GM18951 (cell line): ENCODE results near the gene NELFA.

Experiments used
- POLR2A ChIP-seq: IDR thresholded peaks from 4 replicates; pipeline ENCODE4 v1.6.1; 2011; ENCODE audit warnings: mild to moderate bottlenecking; ENCODE audit not compliant: insufficient read length, insufficient read depth; ENCODE audit errors: extremely low read depth
- in situ Hi-C: fragments of 300-500 bp; cut with MboI; formaldehyde crosslinking; loops from one replicate; pipeline ENCODE4 v1.12.0; 2022; ENCODE audit warnings: low sequenced_read_pairs, mixed read lengths, inconsistent platforms; ENCODE audit not compliant: unreplicated experiment

The NELFA gene

DNA sequence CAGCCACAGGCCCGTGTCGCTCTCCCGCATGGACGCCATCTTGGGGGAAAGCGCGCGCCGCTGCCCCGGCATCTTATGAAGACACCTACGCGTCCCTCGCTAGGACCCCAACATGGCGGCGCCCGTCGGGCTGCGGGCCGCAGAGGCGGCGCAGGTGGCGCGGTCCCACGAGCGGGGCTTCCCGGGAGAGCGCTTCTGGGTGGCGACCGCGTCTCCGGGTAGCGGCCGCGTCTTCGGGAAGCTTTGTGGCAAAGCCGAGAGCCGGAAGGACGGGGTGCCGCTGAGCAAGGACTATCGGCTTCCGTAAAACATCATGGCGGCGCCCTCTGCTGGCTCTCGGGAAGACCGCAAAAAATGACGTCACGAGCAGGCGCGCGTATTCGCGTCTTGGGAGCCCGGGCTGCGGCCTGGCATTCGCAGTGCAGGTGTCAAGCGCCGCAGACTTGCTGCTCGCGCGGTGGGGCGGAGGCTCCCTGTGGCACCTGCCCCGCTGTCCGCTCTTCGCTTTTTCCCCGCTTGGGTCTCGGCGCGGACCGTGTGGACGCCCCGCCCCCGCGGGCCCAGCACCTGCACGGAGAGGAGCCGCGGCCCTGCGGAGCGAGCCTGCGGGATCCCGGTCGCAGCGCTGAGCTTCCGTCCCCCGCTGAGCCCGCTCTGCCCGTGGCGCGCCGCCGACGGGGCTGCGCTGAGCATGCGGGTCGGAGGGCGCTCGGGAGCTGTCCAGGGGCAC, at the start of gene NELFA:
NELFA (minus strand) TSS at position 54 of the 730 bp plus-strand sequence; CDS start at position 39, 15 bp downstream.
- TF ChIP-seq POLR2A, result peak; percentile 83
- in situ Hi-C loops, result no loop called here

DNA sequence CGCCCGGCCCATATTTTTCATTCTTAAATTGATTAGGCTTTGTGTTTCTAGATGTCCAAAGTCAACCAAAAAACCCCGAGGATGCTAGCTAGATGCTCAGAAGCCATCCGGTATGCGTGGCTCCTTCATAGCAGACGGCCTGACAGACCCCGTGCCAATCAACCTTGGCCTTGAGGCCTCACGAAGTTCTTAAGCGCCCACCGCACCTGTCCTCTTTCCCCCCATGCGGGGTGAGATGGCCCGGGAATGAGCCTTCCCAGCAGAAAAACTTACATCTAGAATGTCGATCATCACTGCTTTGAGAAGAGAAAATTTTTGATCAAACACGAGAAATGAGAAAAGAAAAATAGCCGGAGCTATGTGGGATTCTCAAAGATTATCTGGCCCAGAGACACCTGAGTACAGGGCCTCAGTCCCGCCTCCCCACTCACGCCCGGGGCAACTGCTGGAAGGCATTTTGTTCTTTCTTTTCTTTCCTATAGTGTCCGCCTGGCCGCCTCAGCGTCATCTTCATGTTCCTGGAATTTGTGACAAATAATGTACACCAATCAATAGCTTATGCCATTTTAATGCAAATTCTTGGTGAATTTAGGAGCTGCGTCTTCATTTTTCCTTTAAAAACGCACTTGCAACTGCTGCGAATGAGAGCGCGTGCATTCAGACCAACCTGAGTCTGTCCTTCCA, 48.8 kb upstream of the NELFA start:
- in situ Hi-C loops, result no loop called here
- no peak for TF ChIP-seq POLR2A

DNA sequence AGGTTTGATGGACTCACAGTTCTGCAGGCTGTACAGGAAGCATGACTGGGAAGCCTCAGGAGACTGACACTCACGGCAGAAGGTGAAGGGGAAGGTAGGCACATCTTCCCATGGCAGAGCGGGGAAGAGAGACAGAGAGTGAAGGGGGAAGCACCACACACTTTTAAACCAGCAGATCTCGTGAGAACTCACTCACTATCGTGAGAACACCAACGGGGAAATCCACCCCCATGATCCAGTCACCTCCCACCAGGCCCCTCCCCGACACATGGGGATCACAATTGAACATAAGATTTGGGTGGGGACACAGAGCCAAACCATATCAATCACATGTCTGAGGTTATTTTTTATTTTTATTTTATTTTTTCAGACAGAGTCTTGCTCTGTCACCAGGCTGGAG, 45.4 kb upstream of the NELFA start:
- in situ Hi-C loops, result no loop called here
- no peak for TF ChIP-seq POLR2A

DNA sequence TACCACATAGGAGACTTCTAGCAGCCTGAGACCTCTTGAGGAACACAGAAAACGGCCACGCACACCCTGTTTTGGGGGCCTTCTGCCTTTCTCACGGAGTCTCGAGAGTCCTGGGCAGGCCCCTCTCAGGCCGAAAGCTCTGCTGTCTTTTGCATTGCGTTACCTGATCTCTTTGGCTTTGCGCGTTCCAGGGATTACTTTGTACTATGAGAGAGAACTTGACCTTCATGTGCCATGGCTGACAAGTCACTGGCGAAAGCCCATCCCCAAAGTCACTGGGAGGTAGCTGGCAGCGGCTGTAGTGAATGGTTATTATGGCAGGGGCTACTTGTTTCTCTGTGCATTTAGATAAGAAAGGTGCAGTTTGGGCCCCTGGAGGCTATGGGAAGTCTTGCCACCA, 42.3 kb upstream of the NELFA start:
- in situ Hi-C loops, result no loop called here
- no peak for TF ChIP-seq POLR2A

DNA sequence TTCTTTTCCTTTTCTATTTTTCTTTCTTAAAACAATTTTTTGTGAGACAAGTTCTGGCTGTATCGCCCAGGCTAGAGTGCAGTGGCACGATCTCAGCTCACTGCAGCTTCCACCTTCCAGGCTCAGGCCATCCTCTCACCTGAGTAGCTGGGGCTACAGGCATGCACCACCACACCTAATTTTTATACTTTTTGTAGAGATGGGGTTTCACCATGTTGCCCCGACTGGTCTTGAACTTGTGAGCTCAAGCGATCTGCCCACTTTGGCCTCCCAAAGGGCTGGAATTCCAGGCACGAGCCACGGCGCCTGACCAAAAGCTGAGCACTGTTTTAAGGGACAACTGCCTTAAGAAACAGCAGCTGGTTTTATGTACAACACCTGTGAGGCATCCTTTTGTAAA, 41.0 kb upstream of the NELFA start:
- no peak for TF ChIP-seq POLR2A
- in situ Hi-C loops, result no loop called here

DNA sequence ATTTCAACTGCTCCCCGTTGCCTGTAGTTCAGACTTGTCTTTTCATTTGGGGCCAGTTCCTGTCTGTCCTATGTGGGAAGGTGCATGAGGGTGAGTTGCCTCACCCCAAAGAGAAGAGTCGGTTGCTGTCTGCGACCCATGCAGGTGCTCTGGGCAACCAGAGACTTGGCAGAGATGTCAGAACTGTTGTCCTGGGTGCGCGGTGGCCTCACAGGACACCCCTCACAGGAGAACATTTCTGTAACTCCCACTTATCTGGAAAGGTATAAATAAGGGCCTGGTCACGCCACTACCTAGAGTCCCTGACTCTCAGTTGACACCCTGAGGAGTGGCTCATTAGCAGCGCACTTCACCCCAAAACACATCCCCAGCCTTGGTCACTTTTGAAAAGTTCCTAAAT, 40.6 kb upstream of the NELFA start:
- in situ Hi-C loops, result no loop called here

DNA sequence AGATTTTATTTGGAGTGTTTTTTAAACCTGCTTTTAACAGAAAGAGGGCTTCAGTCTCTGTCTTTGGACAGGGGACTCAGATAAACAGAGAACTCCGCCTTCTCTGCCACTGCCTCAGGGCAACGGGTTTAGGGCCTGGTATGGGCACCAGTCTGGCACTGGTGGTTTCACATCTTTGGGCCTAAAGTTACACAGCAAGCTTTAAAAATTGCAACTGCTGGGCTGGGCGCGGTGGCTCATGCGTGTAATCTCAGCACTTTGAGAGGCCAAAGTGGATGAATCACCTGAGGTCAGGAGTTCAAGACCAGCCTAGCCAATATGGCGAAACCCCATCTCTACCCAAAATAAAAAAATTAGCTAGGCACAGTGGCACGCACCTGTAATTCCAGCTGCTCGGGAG, 40.1 kb upstream of the NELFA start:
- TF ChIP-seq POLR2A, result no peak
- in situ Hi-C loops, result no loop called here

More for the DNA sequence above, 40.6 kb upstream of the NELFA start:
- TF ChIP-seq POLR2A, result no peak

DNA sequence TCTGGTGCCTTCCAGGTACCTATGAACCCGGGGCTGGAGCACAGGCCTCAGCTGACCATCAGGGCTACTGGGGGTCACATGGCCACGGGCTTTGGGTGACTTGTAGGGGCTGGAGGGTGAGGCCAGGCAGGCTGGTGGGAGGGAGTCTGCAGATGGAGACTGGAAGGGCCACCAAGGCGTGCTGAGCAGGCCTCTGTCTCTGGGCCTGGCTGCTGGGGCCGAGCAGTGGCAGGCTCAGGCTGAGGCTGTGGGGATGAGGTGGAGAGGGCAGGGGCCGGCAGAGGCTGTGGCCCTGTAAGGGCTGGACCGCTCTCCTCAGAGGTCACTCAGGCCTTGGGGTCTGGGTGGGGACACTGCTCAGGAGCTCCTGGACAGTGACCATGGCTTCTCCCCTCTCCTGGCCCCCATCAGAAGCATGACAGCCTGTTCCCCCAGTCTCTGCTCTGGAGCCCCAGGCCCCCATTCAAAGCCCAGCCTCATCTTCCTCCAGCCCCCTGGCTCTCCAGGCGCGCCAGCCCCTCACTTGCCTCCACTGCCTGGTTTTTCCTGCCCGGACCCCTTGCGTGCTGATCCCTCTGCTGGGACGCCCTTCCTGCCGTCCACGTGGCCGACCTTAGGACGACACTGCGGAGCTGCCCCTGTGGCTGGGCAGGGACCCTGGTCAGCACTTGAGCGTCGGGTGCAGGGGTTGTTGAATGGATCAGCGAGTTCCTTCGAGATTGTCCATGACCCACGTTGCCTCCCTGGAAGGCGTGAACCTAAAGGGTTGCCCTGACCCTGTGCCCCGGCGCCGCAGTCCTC, 39.2 kb upstream of the NELFA start:
- no peak for TF ChIP-seq POLR2A
- in situ Hi-C loops, result no loop called here

DNA sequence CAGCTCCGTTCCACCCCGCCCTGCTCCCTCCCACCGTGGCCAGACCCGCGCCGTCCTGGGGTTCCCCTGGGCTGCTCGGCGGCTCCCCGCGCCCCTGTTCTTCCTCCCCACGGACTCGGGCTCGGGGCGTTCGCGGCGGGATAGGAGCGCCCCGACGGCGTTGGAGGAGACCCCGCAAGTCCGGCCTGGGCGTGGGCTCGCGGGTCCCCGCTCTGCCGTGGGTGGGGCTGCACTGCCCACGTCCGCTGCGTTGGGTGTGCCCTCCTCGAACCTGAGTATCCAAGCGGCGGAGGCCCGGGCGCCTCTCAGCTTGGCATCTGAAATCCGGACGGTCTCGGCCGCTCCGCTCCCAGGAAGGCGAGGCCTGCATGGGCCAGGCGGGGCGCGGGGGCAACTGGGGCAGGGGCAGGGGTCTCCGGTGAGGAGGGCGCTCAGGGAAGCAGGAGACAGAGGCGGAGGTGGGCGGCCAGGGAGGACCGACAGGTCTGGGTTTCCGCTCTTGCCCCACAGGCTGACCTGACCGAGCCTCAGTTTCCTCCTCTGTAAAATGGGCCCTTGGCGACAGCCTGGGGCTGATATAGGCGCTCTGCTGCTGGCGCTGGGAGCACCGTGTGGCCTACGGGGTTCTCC, 38.4 kb upstream of the NELFA start:
- TF ChIP-seq POLR2A, result no peak
- in situ Hi-C loops, result no loop called here

DNA sequence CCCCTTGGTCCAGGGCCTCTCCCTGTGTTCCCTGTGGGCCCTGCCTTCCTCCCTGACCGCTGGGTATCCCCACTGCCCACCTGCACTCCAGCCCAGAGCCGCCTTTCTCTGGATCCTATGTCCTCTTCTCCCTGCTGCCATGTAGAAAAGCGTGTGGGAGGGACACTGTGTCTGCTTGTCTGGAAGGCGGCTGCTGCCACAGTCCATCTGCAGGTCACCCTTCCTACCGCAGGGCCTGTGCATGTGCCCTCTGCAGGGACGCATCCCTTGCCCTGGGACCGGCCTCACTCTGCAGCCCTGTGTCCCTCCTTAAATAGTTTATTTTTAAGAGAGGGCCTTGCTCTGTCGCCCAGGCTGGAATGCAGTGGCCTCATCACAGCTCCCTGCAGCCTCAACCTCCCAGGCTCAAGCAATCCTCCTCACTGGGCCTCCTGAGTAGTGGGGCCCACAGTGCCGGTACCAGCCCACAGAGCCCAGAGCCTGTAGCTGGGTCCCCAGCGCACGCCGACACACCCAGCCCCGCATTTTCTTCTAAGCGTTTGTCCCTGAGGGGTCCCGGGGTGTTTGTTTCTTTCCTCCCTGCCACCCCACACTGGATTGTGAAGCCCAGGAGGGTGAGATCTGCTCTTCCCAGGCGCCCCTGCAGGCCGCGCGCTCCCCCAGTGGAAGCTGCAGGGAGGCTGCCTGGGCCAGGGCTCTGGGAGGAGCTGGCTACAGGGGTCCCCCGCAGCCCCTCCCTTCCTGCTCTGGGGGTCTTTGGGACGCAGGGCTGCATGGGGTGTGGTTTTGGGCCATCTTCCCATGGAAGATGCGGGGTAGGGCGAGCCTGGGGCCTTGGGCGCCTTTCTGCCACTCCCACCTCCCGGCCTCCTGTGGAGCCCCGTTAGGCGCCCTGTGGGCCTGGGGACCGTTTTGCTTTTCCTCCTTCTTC, 37.5 kb upstream of the NELFA start:
- no peak for TF ChIP-seq POLR2A
- in situ Hi-C loops, result no loop called here

DNA sequence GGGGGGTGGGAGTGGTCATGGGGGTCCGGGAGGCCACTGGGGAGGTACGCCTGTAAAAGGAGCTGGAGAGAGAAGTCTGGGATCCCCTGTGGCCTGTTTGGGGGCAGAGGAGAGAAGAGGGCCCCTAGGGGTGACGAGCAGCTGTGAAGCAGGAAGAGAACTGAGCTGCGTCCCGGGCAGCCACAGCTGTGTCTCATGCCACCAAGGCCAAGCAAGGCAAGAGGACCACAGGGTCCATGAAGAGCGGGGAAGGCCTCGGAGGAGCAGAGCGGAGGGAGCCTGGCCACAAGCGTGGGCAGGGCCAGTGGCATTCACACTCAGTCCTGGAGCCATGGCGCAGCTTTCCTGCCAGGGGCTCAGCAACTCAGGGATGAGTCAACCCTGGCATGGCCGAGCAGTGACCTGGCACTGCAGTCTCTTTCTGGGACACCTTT, 36.8 kb upstream of the NELFA start:
- TF ChIP-seq POLR2A, result no peak
- in situ Hi-C loops, result no loop called here

DNA sequence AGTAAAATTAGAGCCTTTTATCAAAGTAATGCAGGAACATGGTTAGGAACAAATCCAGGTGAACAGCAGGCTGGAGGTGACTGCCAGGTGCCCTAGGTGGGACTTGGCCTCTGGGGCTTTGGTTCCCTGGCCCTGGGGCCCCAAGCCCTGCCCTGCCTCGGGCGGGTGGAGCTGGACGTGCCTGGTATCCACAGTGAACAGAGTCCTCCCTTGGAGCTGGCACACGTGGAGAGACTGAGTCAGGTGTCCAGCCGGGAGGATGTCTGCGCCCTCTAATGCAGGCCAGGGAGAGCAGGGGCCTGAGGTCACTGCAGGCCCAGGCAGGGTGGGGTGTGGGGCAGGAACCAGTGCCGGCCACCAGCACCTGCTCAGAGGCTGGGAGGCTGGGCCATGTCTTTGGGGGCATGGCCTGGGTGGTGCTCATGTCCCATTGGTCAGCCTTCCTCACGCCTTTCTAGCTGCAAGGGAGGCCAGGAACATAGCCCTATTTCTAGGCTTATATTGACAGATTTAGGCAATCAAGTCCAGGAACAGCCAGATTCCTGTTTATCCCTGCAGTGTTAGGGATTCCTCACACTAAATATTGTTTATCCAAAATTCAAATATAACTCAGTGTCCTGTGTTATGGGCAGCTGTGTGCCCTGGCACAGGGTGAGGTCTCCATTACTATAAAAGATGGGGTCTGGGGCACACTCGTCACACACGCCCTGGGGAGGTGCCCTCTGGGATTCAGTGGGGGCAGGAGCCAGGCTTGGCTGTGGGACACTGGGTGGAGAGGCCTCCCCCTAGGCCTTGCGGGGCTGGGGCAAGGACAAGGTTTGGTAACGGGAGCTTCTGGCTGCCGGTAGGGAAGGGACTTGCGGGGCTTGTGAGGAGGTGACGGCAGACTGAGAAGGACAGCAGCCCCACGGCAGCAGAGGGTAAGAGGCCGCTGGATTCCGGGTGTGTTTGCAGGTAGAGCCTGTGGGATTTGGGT, 36.1 kb upstream of the NELFA start:
- TF ChIP-seq POLR2A, result no peak
- in situ Hi-C loops, result no loop called here
